ENCODE measurements around the gene SUV39H1.

SUV39H1 gene

GRCh38 chrX:48698306-48698705 is 1.8 kb downstream of the SUV39H1 start:
- H3K4me3 ChIP-seq (ENCODE audit: low read depth in 1 of 2, low read length in 2 of 2) = no peak overlapping the region
- H3K9ac ChIP-seq (ENCODE audit: low read depth in 1 of 2, low read length in 2 of 2) = no peak overlapping the region
- no peak overlapping the region for H3K27ac ChIP-seq (ENCODE audit: low read depth, low read length)
- H3K4me1 ChIP-seq (ENCODE audit: control insufficient read depth in 1 of 2, insufficient read depth in 2 of 2, low read length in 2 of 2) = peaks cover 13 to 15% of the 10 kb centered on the region in 2 donors
- peaks cover 18 to 27% of the 10 kb centered on the region in 2 donors for H3K36me3 ChIP-seq (ENCODE audit: control insufficient read depth in 1 of 2, insufficient read depth in 2 of 2, low read length in 2 of 2)
- no peaks in the 10 kb centered on the region for H3K9me3 ChIP-seq (ENCODE audit: control insufficient read depth in 1 of 2, low read length in 2 of 2)
- H3K27me3 ChIP-seq (ENCODE audit: control insufficient read depth in 1 of 2, insufficient read depth in 2 of 2, low read length in 2 of 2) = no peaks in the 10 kb centered on the region

DNA sequence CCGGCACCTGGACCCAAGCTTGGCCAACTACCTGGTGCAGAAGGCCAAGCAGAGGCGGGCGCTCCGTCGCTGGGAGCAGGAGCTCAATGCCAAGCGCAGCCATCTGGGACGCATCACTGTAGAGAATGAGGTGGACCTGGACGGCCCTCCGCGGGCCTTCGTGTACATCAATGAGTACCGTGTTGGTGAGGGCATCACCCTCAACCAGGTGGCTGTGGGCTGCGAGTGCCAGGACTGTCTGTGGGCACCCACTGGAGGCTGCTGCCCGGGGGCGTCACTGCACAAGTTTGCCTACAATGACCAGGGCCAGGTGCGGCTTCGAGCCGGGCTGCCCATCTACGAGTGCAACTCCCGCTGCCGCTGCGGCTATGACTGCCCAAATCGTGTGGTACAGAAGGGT is 3.7 kb downstream of the SUV39H1 start:
- Histone ChIP-seq H3K9ac (ENCODE audit: low read depth in 1 of 2, low read length in 2 of 2) (no peak overlapping the region), H3K9me3 (ENCODE audit: control insufficient read depth in 1 of 2, low read length in 2 of 2) (no peaks in the 10 kb centered on the region), H3K4me3 (ENCODE audit: low read depth in 1 of 2, low read length in 2 of 2) (no peak overlapping the region), H3K27ac (ENCODE audit: low read depth, low read length) (no peak overlapping the region), H3K36me3 (ENCODE audit: control insufficient read depth in 1 of 2, insufficient read depth in 2 of 2, low read length in 2 of 2) (peaks cover 18 to 27% of the 10 kb centered on the region in 2 donors), H3K27me3 (ENCODE audit: control insufficient read depth in 1 of 2, insufficient read depth in 2 of 2, low read length in 2 of 2) (no peaks in the 10 kb centered on the region), H3K4me1 (ENCODE audit: control insufficient read depth in 1 of 2, insufficient read depth in 2 of 2, low read length in 2 of 2) (peaks cover 16 to 18% of the 10 kb centered on the region in 2 donors)

DNA sequence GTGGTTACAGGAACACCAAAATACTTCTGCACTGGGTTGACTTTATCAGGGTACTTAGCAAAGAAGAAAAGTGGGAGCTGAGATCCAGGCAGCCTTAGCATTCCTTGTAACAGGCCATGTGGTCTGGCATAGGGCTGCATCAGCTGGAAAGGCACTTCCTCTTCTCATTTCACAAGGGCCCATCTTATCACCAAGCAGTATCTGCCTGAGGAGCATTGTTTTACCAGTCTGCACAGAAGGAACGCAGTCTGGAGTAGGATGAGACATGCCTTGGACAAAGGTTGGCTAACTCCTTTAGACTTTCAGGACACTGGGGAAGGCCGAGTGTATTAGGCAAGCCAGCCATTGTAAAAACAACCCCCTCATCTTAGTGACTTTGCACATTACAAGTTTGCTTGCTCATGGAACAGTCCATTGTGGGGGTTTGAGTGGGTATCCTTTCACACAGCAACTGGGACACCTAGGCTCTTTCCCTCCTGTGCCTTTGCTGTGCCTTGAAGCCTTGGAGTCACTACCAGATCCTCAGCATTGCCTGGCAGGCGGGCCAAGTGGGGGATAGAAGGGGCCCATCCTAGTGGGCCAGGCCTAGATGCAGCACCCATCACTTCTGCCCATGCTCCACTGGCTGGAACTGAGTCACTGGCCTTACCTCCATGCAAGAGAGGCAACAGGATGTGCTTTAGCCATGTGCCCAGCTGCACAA is 4.6 kb downstream of the SUV39H1 start:
- Histone ChIP-seq H3K9ac (ENCODE audit: low read depth in 1 of 2, low read length in 2 of 2) (no peak overlapping the region), H3K4me1 (ENCODE audit: control insufficient read depth in 1 of 2, insufficient read depth in 2 of 2, low read length in 2 of 2) (peaks cover 8 to 10% of the 10 kb centered on the region in 2 donors), H3K27ac (ENCODE audit: low read depth, low read length) (no peak overlapping the region), H3K36me3 (ENCODE audit: control insufficient read depth in 1 of 2, insufficient read depth in 2 of 2, low read length in 2 of 2) (peaks cover 18 to 27% of the 10 kb centered on the region in 2 donors), H3K27me3 (ENCODE audit: control insufficient read depth in 1 of 2, insufficient read depth in 2 of 2, low read length in 2 of 2) (no peaks in the 10 kb centered on the region), H3K4me3 (ENCODE audit: low read depth in 1 of 2, low read length in 2 of 2) (no peak overlapping the region), H3K9me3 (ENCODE audit: control insufficient read depth in 1 of 2, low read length in 2 of 2) (no peaks in the 10 kb centered on the region)

DNA sequence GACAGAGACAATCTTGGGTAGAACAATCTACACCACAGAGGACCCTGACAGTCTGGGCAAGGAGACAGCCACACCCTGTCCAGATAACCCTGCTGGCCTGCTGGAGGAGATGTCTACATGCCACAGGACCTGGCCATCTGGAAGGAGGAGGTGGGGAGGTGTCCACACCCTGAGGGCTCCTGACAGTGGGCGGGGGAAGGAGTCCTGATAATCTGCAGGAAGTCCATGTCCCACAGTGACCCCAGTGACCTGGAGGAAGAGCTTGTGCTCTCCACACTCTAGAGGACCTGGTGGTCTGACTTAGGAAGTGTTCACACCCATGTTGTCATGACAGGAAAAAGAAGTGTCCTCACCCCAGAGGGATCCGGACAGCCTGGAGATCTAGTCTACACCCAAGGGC is 5.5 kb downstream of the SUV39H1 start:
- H3K36me3 ChIP-seq (ENCODE audit: control insufficient read depth in 1 of 2, insufficient read depth in 2 of 2, low read length in 2 of 2) = peaks cover 18 to 27% of the 10 kb centered on the region in 2 donors
- no peak overlapping the region for H3K4me3 ChIP-seq (ENCODE audit: low read depth in 1 of 2, low read length in 2 of 2)
- H3K9ac ChIP-seq (ENCODE audit: low read depth in 1 of 2, low read length in 2 of 2) = no peak overlapping the region
- H3K27me3 ChIP-seq (ENCODE audit: control insufficient read depth in 1 of 2, insufficient read depth in 2 of 2, low read length in 2 of 2) = no peaks in the 10 kb centered on the region
- no peak overlapping the region for H3K27ac ChIP-seq (ENCODE audit: low read depth, low read length)
- H3K9me3 ChIP-seq (ENCODE audit: control insufficient read depth in 1 of 2, low read length in 2 of 2) = no peaks in the 10 kb centered on the region
- H3K4me1 ChIP-seq (ENCODE audit: control insufficient read depth in 1 of 2, insufficient read depth in 2 of 2, low read length in 2 of 2) = peaks cover 8 to 10% of the 10 kb centered on the region in 2 donors

DNA sequence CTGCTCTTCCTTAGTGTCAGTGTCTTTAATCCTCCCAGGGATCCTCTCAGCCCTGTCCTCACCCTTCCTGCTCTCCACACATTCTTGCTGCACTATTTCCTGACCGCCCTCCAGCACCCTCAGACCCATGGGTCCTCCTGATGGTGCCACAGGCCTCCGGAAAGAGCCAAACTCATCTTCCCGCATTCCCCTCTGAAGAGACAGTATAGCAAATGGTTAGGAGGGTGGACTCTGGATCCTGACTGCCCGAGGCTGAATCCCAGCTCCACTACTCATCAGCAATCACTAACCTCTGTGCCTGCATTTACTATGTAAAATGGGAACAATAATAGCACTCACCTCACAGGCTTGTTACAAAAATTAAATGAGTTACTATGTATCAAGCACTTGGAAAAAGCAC is 6.2 kb downstream of the SUV39H1 start:
- Histone ChIP-seq H3K27ac (ENCODE audit: low read depth, low read length) (no peak overlapping the region), H3K9ac (ENCODE audit: low read depth in 1 of 2, low read length in 2 of 2) (no peak overlapping the region), H3K36me3 (ENCODE audit: control insufficient read depth in 1 of 2, insufficient read depth in 2 of 2, low read length in 2 of 2) (peaks cover 18 to 27% of the 10 kb centered on the region in 2 donors)

GRCh38 chrX:48703228-48703627 is 6.7 kb downstream of the SUV39H1 start:
- Histone ChIP-seq H3K27ac (ENCODE audit: low read depth, low read length) (no peak overlapping the region), H3K36me3 (ENCODE audit: control insufficient read depth in 1 of 2, insufficient read depth in 2 of 2, low read length in 2 of 2) (peaks cover 18 to 27% of the 10 kb centered on the region in 2 donors)

More for the DNA sequence above, 6.2 kb downstream of the SUV39H1 start:
- Histone ChIP-seq H3K4me3 (ENCODE audit: low read depth in 1 of 2, low read length in 2 of 2) (no peak overlapping the region), H3K27me3 (ENCODE audit: control insufficient read depth in 1 of 2, insufficient read depth in 2 of 2, low read length in 2 of 2) (no peaks in the 10 kb centered on the region), H3K4me1 (ENCODE audit: control insufficient read depth in 1 of 2, insufficient read depth in 2 of 2, low read length in 2 of 2) (peaks cover 5 to 8% of the 10 kb centered on the region in 2 donors), H3K9me3 (ENCODE audit: control insufficient read depth in 1 of 2, low read length in 2 of 2) (no peaks in the 10 kb centered on the region)

DNA sequence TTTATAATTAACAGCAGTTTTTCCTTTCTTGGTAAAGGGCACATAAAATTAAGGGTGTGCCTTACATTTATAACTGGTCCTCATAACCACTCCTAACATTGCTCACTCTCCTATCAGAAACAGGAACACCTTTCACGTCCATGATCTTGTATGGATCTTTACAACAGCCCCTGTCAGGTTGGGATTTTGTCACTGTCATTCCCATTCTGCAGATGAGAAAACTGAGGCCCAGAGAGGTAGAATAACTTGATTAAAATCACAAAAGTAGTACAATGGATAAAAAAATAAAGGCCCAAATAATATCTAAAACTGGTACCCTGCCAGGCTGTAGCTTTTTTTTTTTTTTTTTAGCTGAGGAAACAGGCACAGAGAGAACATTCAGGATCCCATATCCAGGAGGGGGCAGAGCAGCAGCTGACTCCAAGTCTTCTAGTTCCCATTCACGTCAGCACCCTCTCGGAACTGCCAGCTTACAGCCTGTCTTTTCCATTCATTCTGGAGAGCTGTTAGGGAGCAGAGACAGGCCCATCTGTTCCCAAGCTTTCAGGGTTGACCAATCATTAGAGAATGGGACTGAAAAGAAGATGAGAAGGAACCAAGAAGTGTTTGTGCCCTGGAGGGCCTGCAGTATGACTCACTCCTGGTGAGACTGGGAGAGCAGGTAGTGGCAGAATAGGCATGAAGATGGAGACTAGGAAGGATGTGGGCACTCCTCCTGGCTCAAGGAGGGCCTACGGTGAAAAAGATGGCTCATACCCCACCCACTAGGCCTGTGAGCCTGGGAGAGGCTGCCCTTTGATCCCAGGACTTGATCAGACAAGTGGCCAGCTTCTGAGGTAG is 7.3 kb downstream of the SUV39H1 start:
- Histone ChIP-seq H3K9ac (ENCODE audit: low read depth in 1 of 2, low read length in 2 of 2) (no peak overlapping the region), H3K27me3 (ENCODE audit: control insufficient read depth in 1 of 2, insufficient read depth in 2 of 2, low read length in 2 of 2) (no peaks in the 10 kb centered on the region), H3K27ac (ENCODE audit: low read depth, low read length) (no peak overlapping the region), H3K4me3 (ENCODE audit: low read depth in 1 of 2, low read length in 2 of 2) (no peak overlapping the region), H3K9me3 (ENCODE audit: control insufficient read depth in 1 of 2, low read length in 2 of 2) (no peaks in the 10 kb centered on the region), H3K4me1 (ENCODE audit: control insufficient read depth in 1 of 2, insufficient read depth in 2 of 2, low read length in 2 of 2) (peaks cover 5 to 8% of the 10 kb centered on the region in 2 donors), H3K36me3 (ENCODE audit: control insufficient read depth in 1 of 2, insufficient read depth in 2 of 2, low read length in 2 of 2) (peaks cover 18 to 27% of the 10 kb centered on the region in 2 donors)

More at GRCh38 chrX:48703228-48703627, 6.7 kb downstream of the SUV39H1 start:
- Histone ChIP-seq H3K4me3 (ENCODE audit: low read depth in 1 of 2, low read length in 2 of 2) (no peak overlapping the region), H3K9me3 (ENCODE audit: control insufficient read depth in 1 of 2, low read length in 2 of 2) (no peaks in the 10 kb centered on the region), H3K27me3 (ENCODE audit: control insufficient read depth in 1 of 2, insufficient read depth in 2 of 2, low read length in 2 of 2) (no peaks in the 10 kb centered on the region), H3K9ac (ENCODE audit: low read depth in 1 of 2, low read length in 2 of 2) (no peak overlapping the region), H3K4me1 (ENCODE audit: control insufficient read depth in 1 of 2, insufficient read depth in 2 of 2, low read length in 2 of 2) (peaks cover 5 to 8% of the 10 kb centered on the region in 2 donors)

GRCh38 chrX:48705871-48706270 is 9.3 kb downstream of the SUV39H1 start:
- Histone ChIP-seq H3K9me3 (ENCODE audit: control insufficient read depth in 1 of 2, low read length in 2 of 2) (no peaks in the 10 kb centered on the region), H3K36me3 (ENCODE audit: control insufficient read depth in 1 of 2, insufficient read depth in 2 of 2, low read length in 2 of 2) (peaks cover 8 to 18% of the 10 kb centered on the region in 2 donors), H3K27ac (ENCODE audit: low read depth, low read length) (no peak overlapping the region), H3K9ac (ENCODE audit: low read depth in 1 of 2, low read length in 2 of 2) (no peak overlapping the region), H3K27me3 (ENCODE audit: control insufficient read depth in 1 of 2, insufficient read depth in 2 of 2, low read length in 2 of 2) (no peaks in the 10 kb centered on the region), H3K4me3 (ENCODE audit: low read depth in 1 of 2, low read length in 2 of 2) (no peak overlapping the region), H3K4me1 (ENCODE audit: control insufficient read depth in 1 of 2, insufficient read depth in 2 of 2, low read length in 2 of 2) (peaks cover 5 to 8% of the 10 kb centered on the region in 2 donors)

DNA sequence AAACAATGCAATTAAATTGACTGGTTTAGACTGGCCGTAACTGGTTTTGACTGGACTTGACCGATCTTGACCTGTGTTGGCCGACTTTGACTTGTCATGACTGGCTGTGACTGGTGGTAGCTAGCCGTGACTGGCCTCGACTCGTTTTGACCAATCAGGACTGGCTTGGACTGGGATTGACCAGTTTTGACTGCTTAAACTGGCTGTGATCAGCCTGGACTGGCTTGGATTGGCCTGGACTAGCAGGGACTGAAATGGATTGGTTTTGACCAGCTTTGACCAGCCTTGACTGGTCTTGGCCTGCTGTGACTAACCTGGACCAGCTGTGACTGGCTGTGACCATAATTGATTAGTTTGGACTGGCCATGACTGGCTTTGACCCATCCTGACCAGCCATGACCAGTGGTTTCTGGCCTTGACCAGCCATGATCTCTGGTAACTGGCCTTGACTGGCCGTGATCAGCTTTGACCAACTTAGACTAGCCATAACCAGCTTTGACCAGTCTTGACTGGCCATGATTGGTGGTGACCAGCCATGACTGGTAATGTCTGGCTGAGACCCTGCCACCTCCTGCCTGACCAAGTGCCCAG is 13.1 kb downstream of the SUV39H1 start:
- Histone ChIP-seq H3K27me3 (ENCODE audit: control insufficient read depth in 1 of 2, insufficient read depth in 2 of 2, low read length in 2 of 2) (no peaks in the 10 kb centered on the region), H3K9ac (ENCODE audit: low read depth in 1 of 2, low read length in 2 of 2) (no peak overlapping the region), H3K4me1 (ENCODE audit: control insufficient read depth in 1 of 2, insufficient read depth in 2 of 2, low read length in 2 of 2) (peaks cover 4 to 8% of the 10 kb centered on the region in 2 donors), H3K36me3 (ENCODE audit: control insufficient read depth in 1 of 2, insufficient read depth in 2 of 2, low read length in 2 of 2) (no peaks in the 10 kb centered on the region), H3K27ac (ENCODE audit: low read depth, low read length) (no peak overlapping the region), H3K4me3 (ENCODE audit: low read depth in 1 of 2, low read length in 2 of 2) (no peak overlapping the region), H3K9me3 (ENCODE audit: control insufficient read depth in 1 of 2, low read length in 2 of 2) (no peaks in the 10 kb centered on the region)
